ENCODE results near the gene PLCG1.
A peak's percentile ranks its signal among the peaks of the same experiment; 100 is the strongest.
"Not testable (repeated sequence)": the region's sequence is repeated elsewhere in the genome, so short reads cannot be mapped to it uniquely, and the experiment has no call there.

Gene PLCG1

DNA sequence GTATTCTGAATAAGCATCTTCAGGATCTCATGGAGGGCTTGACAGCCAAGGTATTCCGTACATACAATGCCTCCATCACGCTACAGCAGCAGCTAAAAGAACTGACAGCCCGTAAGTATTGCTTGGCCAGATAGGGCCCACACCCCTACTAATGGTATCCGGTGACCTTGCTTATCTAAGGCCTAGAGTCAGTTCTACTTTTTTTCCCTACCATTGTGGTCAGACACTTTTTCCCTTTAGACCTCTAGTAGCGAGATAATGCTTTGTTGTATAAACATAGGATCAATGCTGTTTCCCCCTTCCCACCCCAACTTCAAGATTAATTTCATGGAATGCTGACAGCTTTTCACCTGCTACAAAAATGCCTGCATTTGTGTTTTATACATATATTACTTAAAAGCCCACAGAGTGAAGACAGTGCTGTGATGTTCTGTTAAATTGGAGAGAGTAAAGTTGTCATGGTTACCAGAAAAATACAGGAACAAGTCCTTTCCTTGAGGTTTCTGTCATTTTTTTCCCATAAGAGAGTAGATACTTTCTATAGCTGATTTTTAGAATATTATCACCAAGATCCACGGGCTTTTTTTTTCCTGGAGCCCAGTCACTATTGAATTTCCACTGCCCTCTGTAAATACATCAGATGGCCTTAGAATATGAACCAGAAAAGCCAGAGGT lies 20.9 kb upstream of the PLCG1 start:
- H3K27ac ChIP-seq: no peak overlapping the region
- TF ChIP-seq, protein P1, sequence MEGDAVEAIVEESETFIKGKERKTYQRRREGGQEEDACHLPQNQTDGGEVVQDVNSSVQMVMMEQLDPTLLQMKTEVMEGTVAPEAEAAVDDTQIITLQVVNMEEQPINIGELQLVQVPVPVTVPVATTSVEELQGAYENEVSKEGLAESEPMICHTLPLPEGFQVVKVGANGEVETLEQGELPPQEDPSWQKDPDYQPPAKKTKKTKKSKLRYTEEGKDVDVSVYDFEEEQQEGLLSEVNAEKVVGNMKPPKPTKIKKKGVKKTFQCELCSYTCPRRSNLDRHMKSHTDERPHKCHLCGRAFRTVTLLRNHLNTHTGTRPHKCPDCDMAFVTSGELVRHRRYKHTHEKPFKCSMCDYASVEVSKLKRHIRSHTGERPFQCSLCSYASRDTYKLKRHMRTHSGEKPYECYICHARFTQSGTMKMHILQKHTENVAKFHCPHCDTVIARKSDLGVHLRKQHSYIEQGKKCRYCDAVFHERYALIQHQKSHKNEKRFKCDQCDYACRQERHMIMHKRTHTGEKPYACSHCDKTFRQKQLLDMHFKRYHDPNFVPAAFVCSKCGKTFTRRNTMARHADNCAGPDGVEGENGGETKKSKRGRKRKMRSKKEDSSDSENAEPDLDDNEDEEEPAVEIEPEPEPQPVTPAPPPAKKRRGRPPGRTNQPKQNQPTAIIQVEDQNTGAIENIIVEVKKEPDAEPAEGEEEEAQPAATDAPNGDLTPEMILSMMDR (IDR thresholded peaks at IDR 0.05): no peak
- no peak for TF ChIP-seq ZFX (IDR thresholded peaks at IDR 0.05; ENCODE audit: borderline replicate concordance)

DNA sequence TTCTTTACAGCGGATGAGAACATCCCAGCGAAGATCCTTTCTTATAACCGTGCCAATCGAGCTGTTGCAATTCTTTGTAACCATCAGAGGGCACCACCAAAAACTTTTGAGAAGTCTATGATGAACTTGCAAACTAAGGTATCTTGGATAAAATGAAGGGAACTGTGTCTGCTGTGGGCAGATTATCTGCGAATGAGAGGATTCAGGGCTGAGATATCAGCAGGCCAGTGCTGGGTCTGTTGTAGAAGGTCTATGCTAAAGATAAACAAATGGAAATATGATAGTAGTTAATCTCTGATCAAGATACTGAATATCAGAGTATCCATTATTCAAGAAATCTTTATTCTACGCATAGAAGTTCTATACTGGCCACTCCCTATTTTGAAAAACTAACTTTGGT lies 19.2 kb upstream of the PLCG1 start:
- not testable (repeated sequence) for H3K27ac ChIP-seq

DNA sequence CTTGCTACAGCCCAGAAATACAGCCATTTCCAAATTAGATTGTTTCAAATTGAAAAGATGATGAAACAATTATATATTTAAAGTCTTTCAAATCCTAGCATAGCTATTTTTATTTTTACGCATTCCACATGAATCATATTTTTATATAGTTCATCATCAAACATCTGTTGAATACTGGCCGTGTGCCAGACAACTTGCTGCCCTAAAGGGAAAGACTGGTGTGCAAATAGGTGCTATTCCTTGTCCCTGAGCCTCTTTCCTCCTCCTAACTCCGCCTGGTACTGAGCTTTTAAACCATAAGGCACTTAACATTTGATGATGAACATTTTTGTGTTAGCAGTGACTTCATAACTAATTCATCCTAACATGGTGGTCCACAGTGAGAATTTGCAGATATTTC lies 18.7 kb upstream of the PLCG1 start:
- TF ChIP-seq, protein P1 (IDR thresholded peaks at IDR 0.05): no peak
- TF ChIP-seq ZFX (IDR thresholded peaks at IDR 0.05; ENCODE audit: borderline replicate concordance): no peak
- H3K27ac ChIP-seq: no peak overlapping the region

DNA sequence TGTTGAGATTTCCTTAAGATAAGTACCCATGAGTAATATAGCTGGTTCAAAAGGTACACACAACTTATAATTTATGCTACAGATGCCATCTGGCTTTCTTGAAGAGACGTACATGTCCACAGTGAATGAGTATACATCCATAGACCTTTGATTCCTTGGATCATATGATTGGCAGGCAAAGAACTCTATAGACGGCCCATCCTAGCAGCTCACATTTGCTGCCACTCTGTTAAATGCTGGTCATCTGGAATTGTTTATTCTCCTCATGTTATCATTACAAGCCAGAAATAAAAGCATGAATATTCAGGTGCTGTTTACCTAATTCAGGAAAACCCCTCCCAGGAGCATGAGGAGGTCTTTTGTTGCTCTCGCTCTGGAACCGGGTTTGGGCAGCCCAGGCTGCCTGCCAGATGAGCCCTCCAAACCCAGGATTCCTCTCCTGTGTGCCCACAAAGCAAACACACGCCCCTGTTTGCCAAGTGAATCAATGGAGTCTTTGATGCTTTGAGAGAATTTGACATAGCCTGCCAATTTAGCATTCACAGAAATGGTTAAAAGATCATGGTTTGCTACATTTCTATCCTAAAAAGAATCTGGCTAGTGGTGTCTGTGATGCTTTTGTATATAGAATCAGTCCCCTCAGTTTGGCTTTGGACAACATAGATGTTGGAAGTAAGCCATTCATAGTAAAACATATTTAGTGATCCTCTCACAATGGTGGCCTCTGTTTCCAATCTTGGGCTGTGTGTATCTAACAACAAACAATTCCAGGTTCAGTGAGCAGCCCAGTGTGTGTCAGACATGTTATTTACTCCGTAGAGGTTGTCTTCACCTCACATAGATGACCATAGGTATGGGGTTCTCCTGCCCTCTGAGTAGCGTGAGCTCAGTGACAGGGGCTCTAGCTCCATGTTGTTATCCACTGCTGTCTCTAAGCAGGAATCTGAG lies 17.5 kb upstream of the PLCG1 start:
- TF ChIP-seq, protein P1 (IDR thresholded peaks at IDR 0.05): no peak
- TF ChIP-seq ZFX (IDR thresholded peaks at IDR 0.05; ENCODE audit: borderline replicate concordance): no peak
- peak overlapping the region; percentile 48 for H3K27ac ChIP-seq

DNA sequence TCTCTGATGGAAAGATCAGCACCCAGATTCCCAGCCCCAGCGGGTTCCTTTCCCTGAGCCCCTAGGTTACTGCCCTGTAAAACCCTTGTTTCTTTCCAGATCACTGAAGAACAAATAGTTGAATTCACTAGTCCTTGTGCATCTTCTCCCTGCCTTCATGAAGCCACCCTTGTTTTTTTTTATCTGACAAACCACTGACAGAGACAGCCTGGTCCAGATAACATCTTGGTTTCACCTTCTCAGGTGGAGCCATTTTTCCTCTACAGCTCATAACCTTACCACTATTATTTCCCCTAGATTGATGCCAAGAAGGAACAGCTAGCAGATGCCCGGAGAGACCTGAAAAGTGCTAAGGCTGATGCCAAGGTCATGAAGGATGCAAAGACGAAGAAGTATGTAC lies 15.9 kb upstream of the PLCG1 start:
- TF ChIP-seq ZFX (IDR thresholded peaks at IDR 0.05; ENCODE audit: borderline replicate concordance): no peak
- TF ChIP-seq, protein P1 (IDR thresholded peaks at IDR 0.05): no peak
- H3K27ac ChIP-seq: no peak overlapping the region

DNA sequence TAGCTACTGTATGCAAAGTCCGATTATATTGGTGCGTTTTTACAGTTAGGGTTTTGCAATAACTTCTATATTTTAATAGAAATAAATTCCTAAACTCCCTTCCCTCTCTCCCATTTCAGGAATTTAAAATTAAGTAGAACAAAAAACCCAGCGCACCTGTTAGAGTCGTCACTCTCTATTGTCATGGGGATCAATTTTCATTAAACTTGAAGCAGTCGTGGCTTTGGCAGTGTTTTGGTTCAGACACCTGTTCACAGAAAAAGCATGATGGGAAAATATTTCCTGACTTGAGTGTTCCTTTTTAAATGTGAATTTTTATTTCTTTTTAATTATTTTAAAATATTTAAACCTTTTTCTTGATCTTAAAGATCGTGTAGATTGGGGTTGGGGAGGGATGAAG lies 13.7 kb upstream of the PLCG1 start:
- no peak for TF ChIP-seq ZFX (IDR thresholded peaks at IDR 0.05; ENCODE audit: borderline replicate concordance)
- TF ChIP-seq, protein P1 (IDR thresholded peaks at IDR 0.05): no peak
- no peak overlapping the region for H3K27ac ChIP-seq

DNA sequence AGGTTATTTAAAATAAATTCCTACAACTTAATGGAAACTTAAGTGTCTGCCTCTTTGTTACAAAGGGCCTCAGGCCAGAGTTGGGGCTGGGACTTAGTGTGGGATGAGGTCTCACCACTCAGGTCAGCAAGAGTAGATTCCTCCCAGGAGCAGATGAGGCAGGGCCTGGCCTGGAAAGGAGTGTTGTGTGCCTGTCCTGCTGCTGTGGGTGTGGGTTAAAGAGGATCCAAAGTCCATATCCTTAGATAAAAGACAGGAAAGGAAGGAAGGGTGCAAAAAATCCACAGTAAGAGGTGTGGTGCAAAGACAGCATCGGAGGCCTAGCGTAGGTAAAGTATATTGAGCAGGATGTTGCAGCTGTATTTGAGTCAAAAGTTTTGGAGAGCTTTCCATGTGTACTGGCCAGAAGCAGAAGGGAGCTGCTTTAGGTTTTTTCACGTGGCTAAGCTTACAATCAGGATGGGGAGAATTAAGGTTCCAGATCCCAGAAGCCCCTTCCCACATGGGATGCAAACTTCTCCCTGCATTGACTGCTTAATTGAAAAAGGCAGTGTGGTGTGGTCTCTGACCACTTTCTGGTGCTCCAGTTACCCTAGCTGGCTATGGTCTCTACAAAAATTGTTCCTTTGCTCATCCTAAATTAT lies 12.8 kb upstream of the PLCG1 start:
- TF ChIP-seq, protein P1 (IDR thresholded peaks at IDR 0.05): no peak
- no peak for TF ChIP-seq ZFX (IDR thresholded peaks at IDR 0.05; ENCODE audit: borderline replicate concordance)
- no peak overlapping the region for H3K27ac ChIP-seq

Measured in 22Rv1 (cell line).